ENCODE measurements around the gene CLTA.

DNA sequence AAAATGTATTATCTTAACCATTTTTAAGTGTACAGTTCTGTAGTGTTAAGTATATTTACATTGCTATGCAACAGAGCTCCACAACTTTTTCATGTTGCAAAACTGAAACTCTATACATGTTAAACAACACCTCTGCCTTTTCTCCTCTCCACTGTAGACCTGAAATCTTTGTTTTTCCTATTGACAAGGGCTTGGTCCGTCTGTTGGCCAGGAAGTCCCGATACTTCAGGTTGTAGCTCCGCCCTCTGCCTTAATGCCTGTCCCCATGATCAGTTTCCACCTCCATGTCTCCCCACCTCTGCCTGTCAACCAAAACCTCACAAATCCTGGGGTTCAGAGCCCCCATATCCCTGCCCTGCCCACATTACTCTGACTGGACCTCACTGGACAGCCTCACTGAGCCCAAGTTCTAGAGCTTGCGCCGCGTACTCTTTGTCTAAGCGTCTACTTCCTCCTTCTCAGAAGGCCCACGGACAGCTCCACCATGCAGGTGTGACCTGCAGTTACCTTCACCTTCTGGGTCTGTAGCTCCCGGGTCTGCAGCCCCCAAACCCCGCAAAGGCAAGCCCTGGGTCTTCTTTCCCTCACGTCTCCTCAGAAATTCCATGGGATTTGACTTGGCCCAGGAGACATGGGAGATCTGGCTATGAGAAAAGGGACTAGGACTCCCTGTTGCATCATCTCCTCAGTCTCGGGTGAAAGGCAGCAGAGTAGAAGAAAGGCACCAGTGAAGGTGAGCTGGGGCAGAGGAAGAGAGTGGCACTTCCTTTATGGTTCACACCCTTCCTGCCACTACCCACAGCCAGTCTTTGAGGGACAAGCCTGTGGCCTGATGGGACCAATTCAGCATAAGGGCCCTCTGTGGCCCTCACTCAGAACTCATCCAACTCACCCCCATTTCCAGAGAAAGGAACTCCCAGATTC is 46.1 kb upstream of the CLTA start:
- TF ChIP-seq, protein P1, sequence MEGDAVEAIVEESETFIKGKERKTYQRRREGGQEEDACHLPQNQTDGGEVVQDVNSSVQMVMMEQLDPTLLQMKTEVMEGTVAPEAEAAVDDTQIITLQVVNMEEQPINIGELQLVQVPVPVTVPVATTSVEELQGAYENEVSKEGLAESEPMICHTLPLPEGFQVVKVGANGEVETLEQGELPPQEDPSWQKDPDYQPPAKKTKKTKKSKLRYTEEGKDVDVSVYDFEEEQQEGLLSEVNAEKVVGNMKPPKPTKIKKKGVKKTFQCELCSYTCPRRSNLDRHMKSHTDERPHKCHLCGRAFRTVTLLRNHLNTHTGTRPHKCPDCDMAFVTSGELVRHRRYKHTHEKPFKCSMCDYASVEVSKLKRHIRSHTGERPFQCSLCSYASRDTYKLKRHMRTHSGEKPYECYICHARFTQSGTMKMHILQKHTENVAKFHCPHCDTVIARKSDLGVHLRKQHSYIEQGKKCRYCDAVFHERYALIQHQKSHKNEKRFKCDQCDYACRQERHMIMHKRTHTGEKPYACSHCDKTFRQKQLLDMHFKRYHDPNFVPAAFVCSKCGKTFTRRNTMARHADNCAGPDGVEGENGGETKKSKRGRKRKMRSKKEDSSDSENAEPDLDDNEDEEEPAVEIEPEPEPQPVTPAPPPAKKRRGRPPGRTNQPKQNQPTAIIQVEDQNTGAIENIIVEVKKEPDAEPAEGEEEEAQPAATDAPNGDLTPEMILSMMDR (optimal IDR thresholded peaks at IDR 0.05 in 1 of 3, IDR thresholded peaks at IDR 0.05 in 1 of 3, conservative IDR thresholded peaks at IDR 0.05 in 1 of 3; ENCODE audit: extremely low read depth in 1 of 3, insufficient read depth in 2 of 3, low read length in 3 of 3), result no peak
- TF ChIP-seq EZH2 (IDR thresholded peaks at IDR 0.05; ENCODE audit: low read length), result no peak
